ENCODE measurements around the gene NIP7.

Gene NIP7

DNA sequence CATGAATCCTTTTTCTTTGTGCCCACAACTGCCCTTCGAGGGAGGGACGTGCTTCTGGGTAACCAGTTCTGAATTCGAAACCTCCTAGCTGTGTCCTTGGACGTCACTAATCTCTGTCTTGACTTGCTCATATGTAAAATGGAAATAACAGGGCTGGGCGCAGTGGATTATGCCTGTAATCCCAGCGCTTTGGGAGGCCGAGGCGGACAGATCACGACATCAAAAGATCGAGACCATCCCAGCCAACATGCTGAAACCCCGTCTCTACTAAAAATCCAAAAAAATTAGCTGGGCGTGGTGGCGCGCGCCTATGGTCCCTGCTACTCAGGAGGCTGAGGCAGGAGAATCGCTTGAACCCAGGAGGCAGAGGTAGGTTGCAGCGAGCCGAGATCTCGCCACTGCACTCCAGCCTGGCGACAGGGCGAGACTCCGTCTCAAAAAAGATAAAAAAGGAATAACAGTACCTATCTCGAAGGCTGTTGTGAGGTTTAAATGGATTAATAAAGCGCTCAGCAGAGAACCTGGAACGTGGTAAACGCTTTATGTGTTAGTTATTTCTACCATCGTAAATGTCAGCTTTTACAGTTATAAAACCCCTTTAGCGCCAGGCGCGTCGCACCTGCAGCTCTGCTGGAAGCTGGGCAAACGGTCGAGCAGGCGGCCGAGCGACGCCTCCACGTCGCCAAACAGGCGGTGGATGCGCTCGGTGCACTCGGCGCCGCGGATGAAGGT, 849 bp upstream of the NIP7 start:
- no peak for DNase-seq (ENCODE audit: low spot score)
- no peak for TF ChIP-seq CTCF (IDR thresholded peaks at IDR 0.05; ENCODE audit: borderline replicate concordance, control extremely low read depth, extremely low read depth, insufficient read depth, missing control alignments)
- in situ Hi-C loops (cut with MboI; ENCODE audit: low sequenced_read_pairs, unreplicated experiment): no loop called here

DNA sequence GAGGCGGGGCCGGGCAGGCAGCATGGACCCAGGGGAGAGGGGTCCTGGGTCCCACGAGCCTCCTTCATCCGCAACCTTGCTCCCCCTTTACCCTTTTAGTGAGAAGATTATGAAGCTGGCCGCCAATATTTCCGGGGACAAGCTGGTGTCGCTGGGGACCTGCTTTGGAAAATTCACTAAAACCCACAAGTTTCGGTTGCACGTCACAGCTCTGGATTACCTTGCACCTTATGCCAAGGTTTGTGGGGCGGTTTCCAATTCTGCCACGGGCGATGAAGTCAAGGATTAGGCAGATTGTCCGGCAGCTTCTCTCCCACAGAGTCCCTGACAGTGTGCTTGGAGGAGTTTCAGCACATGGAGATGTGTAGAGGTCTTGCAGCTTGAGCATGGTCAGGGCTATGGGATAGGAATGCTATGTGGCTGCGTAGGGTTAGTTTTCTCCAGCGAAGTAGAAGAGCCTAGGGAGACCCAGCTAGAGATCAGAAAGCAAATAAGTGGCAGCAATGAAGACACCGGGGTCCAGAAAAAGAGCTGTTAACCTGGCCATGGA, 598 bp downstream of the NIP7 start:
- no peak for TF ChIP-seq CTCF (IDR thresholded peaks at IDR 0.05; ENCODE audit: borderline replicate concordance, control extremely low read depth, extremely low read depth, insufficient read depth, missing control alignments)
- in situ Hi-C loops (cut with MboI; ENCODE audit: low sequenced_read_pairs, unreplicated experiment): no loop called here
- DNase-seq (ENCODE audit: low spot score): no peak

GRCh38 chr16:69344171-69344570, 4.6 kb downstream of the NIP7 start:
- DNase-seq (ENCODE audit: low spot score): no peak
- in situ Hi-C loops (cut with MboI; ENCODE audit: low sequenced_read_pairs, unreplicated experiment): no loop called here
- no peak for TF ChIP-seq CTCF (IDR thresholded peaks at IDR 0.05; ENCODE audit: borderline replicate concordance, control extremely low read depth, extremely low read depth, insufficient read depth, missing control alignments)

- no peak for DNase-seq (ENCODE audit: low spot score)
- in situ Hi-C loops (cut with MboI; ENCODE audit: low sequenced_read_pairs, unreplicated experiment): no loop called here
- no peak for TF ChIP-seq CTCF (IDR thresholded peaks at IDR 0.05; ENCODE audit: borderline replicate concordance, control extremely low read depth, extremely low read depth, insufficient read depth, missing control alignments)
Measured at GRCh38 chr16:69345923-69346322, 6.4 kb downstream of the NIP7 start.

GRCh38 chr16:69346683-69347082, 7.1 kb downstream of the NIP7 start:
- TF ChIP-seq CTCF (IDR thresholded peaks at IDR 0.05; ENCODE audit: borderline replicate concordance, control extremely low read depth, extremely low read depth, insufficient read depth, missing control alignments): no peak
- in situ Hi-C loops (cut with MboI; ENCODE audit: low sequenced_read_pairs, unreplicated experiment): no loop called here
- no peak for DNase-seq (ENCODE audit: low spot score)

- in situ Hi-C loops (cut with MboI; ENCODE audit: low sequenced_read_pairs, unreplicated experiment): no loop called here
- TF ChIP-seq CTCF (IDR thresholded peaks at IDR 0.05; ENCODE audit: borderline replicate concordance, control extremely low read depth, extremely low read depth, insufficient read depth, missing control alignments): no peak
- no peak for DNase-seq (ENCODE audit: low spot score)
Measured at GRCh38 chr16:69348222-69348621, 8.7 kb downstream of the NIP7 start.

All from GM13976 (cell line).